WTC11 (cell line): Measurements from ENCODE around the gene MYO6. TPM values are rescaled to one million over a fixed set of nuclear protein-coding genes. Genes with fewer than 3 reads are reported as not detected.

Source experiments
- ATAC-seq: fragments of 200-7000 bp; cut with Tn5 transposase; 2 replicates; pipeline ENCODE4 v1.10.0; 2021; ENCODE audit warnings: mild to moderate bottlenecking, moderate library complexity
- CTCF ChIA-PET: fragments of 300-600 bp; sonication (Branson Sonifier 250); formaldehyde crosslinking; loops from one replicate; lab custom pipeline; 2021; ENCODE audit warnings: antibody characterized with exemption; lab: Charles Lee
- POLR2A ChIA-PET: fragments of 350-600 bp; sonication (Branson Sonifier 250); formaldehyde crosslinking; loops from one replicate; lab custom pipeline; 2021; ENCODE audit warnings: antibody characterized with exemption; lab: Charles Lee
- DNase-seq: peaks from one replicate; pipeline ENCODE4 v3.0.0; 2021; ENCODE audit warnings: low spot score
- H3K27ac Mint-ChIP-seq: 2 replicates; pipeline ENCODE4 v1.8.0; 2021; ENCODE audit warnings: mixed read lengths
- H3K27me3 Mint-ChIP-seq: 2 replicates; pipeline ENCODE4 v1.8.0; 2021; ENCODE audit warnings: low read depth, mild to moderate bottlenecking, moderate library complexity, mixed read lengths
- H3K36me3 Mint-ChIP-seq: 2 replicates; pipeline ENCODE4 v1.8.0; 2021; ENCODE audit warnings: mixed read lengths
- H3K4me1 Mint-ChIP-seq: 2 replicates; pipeline ENCODE4 v1.8.0; 2022; ENCODE audit warnings: mixed read lengths
- H3K4me3 Mint-ChIP-seq: 2 replicates; pipeline ENCODE4 v1.8.0; 2021; ENCODE audit warnings: mild to moderate bottlenecking, moderate library complexity, mixed read lengths
- H3K9me3 Mint-ChIP-seq: 2 replicates; pipeline ENCODE4 v1.8.0; 2021; ENCODE audit warnings: mixed read lengths
- ATF3 ChIP-seq: sonication (generic); formaldehyde crosslinking; conservative IDR thresholded peaks from 2 replicates; pipeline ENCODE4 v1.8.1; 2022; ENCODE audit warnings: mild to moderate bottlenecking, missing genetic modification reagents
- CREB1 ChIP-seq: sonication (generic); formaldehyde crosslinking; IDR thresholded peaks from 2 replicates; pipeline ENCODE4 v1.8.0; 2023; ENCODE audit warnings: mild to moderate bottlenecking, missing genetic modification reagents
- E2F1 ChIP-seq: sonication (generic); formaldehyde crosslinking; IDR thresholded peaks from 2 replicates; pipeline ENCODE4 v1.8.0; 2022; ENCODE audit warnings: mild to moderate bottlenecking, missing genetic modification reagents
- E2F4 ChIP-seq: sonication (generic); formaldehyde crosslinking; IDR thresholded peaks from 2 replicates; pipeline ENCODE4 v1.8.1; 2022; ENCODE audit warnings: low read depth, mild to moderate bottlenecking, moderate library complexity, missing genetic modification reagents, borderline replicate concordance
- EMX1 ChIP-seq: fragments of 250-450 bp; sonication (Bioruptor Pico); IDR thresholded peaks from 2 replicates; pipeline ENCODE4 v1.8.0; 2021; ENCODE audit warnings: mild to moderate bottlenecking
- ETV6 ChIP-seq: sonication (generic); formaldehyde crosslinking; IDR thresholded peaks from 2 replicates; pipeline ENCODE4 v1.8.1; 2022; ENCODE audit warnings: mild to moderate bottlenecking, missing genetic modification reagents
- GTF2I ChIP-seq: fragments of 250-450 bp; sonication (Bioruptor Pico); conservative IDR thresholded peaks from 2 replicates; pipeline ENCODE4 v1.4.0; 2021; ENCODE audit warnings: mild to moderate bottlenecking
- KAT7 ChIP-seq: sonication (generic); formaldehyde crosslinking; IDR thresholded peaks from 2 replicates; pipeline ENCODE4 v1.8.1; 2023; ENCODE audit warnings: missing genetic modification reagents, mild to moderate bottlenecking, borderline replicate concordance
- NR1H2 ChIP-seq: sonication (generic); formaldehyde crosslinking; IDR thresholded peaks from 2 replicates; pipeline ENCODE4 v1.9.0; 2021; ENCODE audit warnings: mild to moderate bottlenecking, moderate library complexity, missing genetic modification reagents
- SOX15 ChIP-seq: fragments of 250-450 bp; sonication (Bioruptor Pico); IDR thresholded peaks from 2 replicates; pipeline ENCODE4 v1.9.0; 2021; ENCODE audit warnings: mild to moderate bottlenecking
- ZMAT4 ChIP-seq: fragments of 250-450 bp; sonication (Bioruptor Pico); IDR thresholded peaks from 2 replicates; pipeline ENCODE4 v1.9.0; 2021; ENCODE audit warnings: mild to moderate bottlenecking
- ZNF416 ChIP-seq: fragments of 250-450 bp; sonication (Bioruptor Pico); IDR thresholded peaks from 2 replicates; pipeline ENCODE4 v1.9.0; 2021; ENCODE audit warnings: mild to moderate bottlenecking, inconsistent platforms
- ZNF423 ChIP-seq: fragments of 250-450 bp; sonication (Bioruptor Pico); IDR thresholded peaks from 2 replicates; pipeline ENCODE4 v2.1.2; 2022; ENCODE audit warnings: mild to moderate bottlenecking, moderate library complexity
- total RNA-seq: library from RNA; stranded (reverse); gene quantifications from 3 replicates; pipeline ENCODE4 v1.2.3, GENCODE V29; 2021
- TF ChIP-seq, protein P1 (sequence below): sonication (generic); formaldehyde crosslinking; IDR thresholded peaks from 2 replicates; pipeline ENCODE4 v1.8.0; 2023; ENCODE audit warnings: missing genetic modification reagents
- TF ChIP-seq, protein P2 (sequence below): sonication (generic); formaldehyde crosslinking; IDR thresholded peaks from 2 replicates; pipeline ENCODE4 v1.8.1; 2022; ENCODE audit warnings: low read depth, missing genetic modification reagents, borderline replicate concordance
- TF ChIP-seq, protein P3 (sequence below): sonication (generic); formaldehyde crosslinking; IDR thresholded peaks from 2 replicates; pipeline ENCODE4 v1.8.1; 2023; ENCODE audit warnings: mild to moderate bottlenecking, missing genetic modification reagents
- TF ChIP-seq, protein P4 (sequence below): sonication (generic); formaldehyde crosslinking; IDR thresholded peaks from 2 replicates; pipeline ENCODE4 v1.8.0; 2023; ENCODE audit warnings: mild to moderate bottlenecking, missing genetic modification reagents
- TF ChIP-seq, protein P5 (sequence below): sonication (generic); formaldehyde crosslinking; IDR thresholded peaks from 2 replicates; pipeline ENCODE4 v1.8.1; 2022; ENCODE audit warnings: mild to moderate bottlenecking, moderate library complexity, missing genetic modification reagents

Gene MYO6
- total RNA-seq, 1 experiment from 2014 or later: 32.6 TPM

GRCh38 chr6:75940564-75940963 is 191.5 kb downstream of the MYO6 start:
- ChIA-PET POLR2A (no interaction called here), CTCF (interaction anchor here (1.7 kb wide), 1 partner anchor 9 kb away, joined by 5 read pairs; no protein-coding TSS in a partner anchor)
- Mint-ChIP-seq H3K27me3 (peaks cover 90% of the 10 kb centered on the region), H3K36me3 (no peaks in the 10 kb centered on the region), H3K9me3 (peaks cover 6% of the 10 kb centered on the region; the same call in 1 of the 2 replicates), H3K4me3 (no peak overlapping the region), H3K4me1 (peaks cover under 1% of the 10 kb centered on the region; the same call in 1 of the 2 replicates), H3K27ac (no peak overlapping the region)
- TF ChIP-seq EMX1 (no peak), ATF3 (CRISPR knock-in tag) (no peak), E2F4 (CRISPR knock-in tag) (no peak), GTF2I (CRISPR knock-in tag) (no peak), CREB1 (CRISPR knock-in tag) (no peak)
- DNase-seq: no peak
- ATAC-seq: no peak

GRCh38 chr6:75941509-75941908 is 192.5 kb downstream of the MYO6 start:
- CTCF ChIA-PET: interaction anchor here (1.0 to 1.7 kb wide), 2 partner anchors 9 to 10 kb away, joined by 3 to 5 read pairs; no protein-coding TSS in a partner anchor
- TF ChIP-seq, protein P1, sequence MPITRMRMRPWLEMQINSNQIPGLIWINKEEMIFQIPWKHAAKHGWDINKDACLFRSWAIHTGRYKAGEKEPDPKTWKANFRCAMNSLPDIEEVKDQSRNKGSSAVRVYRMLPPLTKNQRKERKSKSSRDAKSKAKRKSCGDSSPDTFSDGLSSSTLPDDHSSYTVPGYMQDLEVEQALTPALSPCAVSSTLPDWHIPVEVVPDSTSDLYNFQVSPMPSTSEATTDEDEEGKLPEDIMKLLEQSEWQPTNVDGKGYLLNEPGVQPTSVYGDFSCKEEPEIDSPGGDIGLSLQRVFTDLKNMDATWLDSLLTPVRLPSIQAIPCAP: no peak
- TF ChIP-seq ZMAT4 (CRISPR knock-in tag): no peak
- no peak for TF ChIP-seq ATF3 (CRISPR knock-in tag)
- TF ChIP-seq, protein P2, sequence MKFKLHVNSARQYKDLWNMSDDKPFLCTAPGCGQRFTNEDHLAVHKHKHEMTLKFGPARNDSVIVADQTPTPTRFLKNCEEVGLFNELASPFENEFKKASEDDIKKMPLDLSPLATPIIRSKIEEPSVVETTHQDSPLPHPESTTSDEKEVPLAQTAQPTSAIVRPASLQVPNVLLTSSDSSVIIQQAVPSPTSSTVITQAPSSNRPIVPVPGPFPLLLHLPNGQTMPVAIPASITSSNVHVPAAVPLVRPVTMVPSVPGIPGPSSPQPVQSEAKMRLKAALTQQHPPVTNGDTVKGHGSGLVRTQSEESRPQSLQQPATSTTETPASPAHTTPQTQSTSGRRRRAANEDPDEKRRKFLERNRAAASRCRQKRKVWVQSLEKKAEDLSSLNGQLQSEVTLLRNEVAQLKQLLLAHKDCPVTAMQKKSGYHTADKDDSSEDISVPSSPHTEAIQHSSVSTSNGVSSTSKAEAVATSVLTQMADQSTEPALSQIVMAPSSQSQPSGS (CRISPR knock-in tag): no peak
- peaks cover 85% of the 10 kb centered on the region for H3K27me3 Mint-ChIP-seq

DNA sequence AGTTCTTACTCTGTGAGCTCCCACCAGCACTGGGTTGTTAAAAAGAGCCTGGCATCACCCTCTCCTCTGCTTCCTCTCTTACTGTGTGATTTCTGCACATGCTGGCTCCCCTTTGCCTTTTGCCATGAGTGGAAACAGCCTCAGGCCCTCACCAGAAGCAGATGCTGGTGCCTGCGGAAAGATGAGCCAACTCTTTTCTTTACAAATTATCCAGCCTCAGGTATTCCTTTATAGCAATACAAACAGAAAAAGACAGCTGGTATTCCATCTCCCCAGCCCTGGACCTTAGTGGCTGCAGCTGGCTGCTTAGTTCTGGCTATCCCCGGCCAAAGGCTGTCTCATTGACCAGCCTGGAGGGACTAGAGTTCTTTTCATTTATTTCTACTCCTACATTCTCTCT is 194.3 kb downstream of the MYO6 start:
- Mint-ChIP-seq H3K4me1 (peaks cover 18% of the 10 kb centered on the region), H3K27me3 (peaks cover 85% of the 10 kb centered on the region)
- no peak for ATAC-seq
- TF ChIP-seq, protein P3, sequence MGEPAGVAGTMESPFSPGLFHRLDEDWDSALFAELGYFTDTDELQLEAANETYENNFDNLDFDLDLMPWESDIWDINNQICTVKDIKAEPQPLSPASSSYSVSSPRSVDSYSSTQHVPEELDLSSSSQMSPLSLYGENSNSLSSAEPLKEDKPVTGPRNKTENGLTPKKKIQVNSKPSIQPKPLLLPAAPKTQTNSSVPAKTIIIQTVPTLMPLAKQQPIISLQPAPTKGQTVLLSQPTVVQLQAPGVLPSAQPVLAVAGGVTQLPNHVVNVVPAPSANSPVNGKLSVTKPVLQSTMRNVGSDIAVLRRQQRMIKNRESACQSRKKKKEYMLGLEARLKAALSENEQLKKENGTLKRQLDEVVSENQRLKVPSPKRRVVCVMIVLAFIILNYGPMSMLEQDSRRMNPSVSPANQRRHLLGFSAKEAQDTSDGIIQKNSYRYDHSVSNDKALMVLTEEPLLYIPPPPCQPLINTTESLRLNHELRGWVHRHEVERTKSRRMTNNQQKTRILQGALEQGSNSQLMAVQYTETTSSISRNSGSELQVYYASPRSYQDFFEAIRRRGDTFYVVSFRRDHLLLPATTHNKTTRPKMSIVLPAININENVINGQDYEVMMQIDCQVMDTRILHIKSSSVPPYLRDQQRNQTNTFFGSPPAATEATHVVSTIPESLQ (CRISPR knock-in tag): no peak
- TF ChIP-seq SOX15 (CRISPR knock-in tag): no peak
- TF ChIP-seq ETV6 (CRISPR knock-in tag): no peak
- TF ChIP-seq ZNF423: no peak
- TF ChIP-seq NR1H2 (CRISPR knock-in tag): no peak
- no peak for TF ChIP-seq E2F1 (CRISPR knock-in tag)
- TF ChIP-seq, protein P4, sequence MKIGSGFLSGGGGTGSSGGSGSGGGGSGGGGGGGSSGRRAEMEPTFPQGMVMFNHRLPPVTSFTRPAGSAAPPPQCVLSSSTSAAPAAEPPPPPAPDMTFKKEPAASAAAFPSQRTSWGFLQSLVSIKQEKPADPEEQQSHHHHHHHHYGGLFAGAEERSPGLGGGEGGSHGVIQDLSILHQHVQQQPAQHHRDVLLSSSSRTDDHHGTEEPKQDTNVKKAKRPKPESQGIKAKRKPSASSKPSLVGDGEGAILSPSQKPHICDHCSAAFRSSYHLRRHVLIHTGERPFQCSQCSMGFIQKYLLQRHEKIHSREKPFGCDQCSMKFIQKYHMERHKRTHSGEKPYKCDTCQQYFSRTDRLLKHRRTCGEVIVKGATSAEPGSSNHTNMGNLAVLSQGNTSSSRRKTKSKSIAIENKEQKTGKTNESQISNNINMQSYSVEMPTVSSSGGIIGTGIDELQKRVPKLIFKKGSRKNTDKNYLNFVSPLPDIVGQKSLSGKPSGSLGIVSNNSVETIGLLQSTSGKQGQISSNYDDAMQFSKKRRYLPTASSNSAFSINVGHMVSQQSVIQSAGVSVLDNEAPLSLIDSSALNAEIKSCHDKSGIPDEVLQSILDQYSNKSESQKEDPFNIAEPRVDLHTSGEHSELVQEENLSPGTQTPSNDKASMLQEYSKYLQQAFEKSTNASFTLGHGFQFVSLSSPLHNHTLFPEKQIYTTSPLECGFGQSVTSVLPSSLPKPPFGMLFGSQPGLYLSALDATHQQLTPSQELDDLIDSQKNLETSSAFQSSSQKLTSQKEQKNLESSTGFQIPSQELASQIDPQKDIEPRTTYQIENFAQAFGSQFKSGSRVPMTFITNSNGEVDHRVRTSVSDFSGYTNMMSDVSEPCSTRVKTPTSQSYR (CRISPR knock-in tag): no peak
- TF ChIP-seq, protein P5, sequence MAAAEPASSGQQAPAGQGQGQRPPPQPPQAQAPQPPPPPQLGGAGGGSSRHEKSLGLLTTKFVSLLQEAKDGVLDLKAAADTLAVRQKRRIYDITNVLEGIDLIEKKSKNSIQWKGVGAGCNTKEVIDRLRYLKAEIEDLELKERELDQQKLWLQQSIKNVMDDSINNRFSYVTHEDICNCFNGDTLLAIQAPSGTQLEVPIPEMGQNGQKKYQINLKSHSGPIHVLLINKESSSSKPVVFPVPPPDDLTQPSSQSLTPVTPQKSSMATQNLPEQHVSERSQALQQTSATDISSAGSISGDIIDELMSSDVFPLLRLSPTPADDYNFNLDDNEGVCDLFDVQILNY (CRISPR knock-in tag): no peak
- no peak for TF ChIP-seq KAT7
- TF ChIP-seq, protein P2 (CRISPR knock-in tag): no peak
- TF ChIP-seq ZNF416 (CRISPR knock-in tag): no peak

More at GRCh38 chr6:75941509-75941908, 192.5 kb downstream of the MYO6 start:
- POLR2A ChIA-PET: no interaction called here
- DNase-seq (no peak), ATAC-seq (no peak)
- Mint-ChIP-seq H3K36me3 (no peaks in the 10 kb centered on the region), H3K9me3 (peaks cover 6% of the 10 kb centered on the region; the same call in 1 of the 2 replicates), H3K4me1 (peaks cover 10% of the 10 kb centered on the region), H3K4me3 (no peak overlapping the region), H3K27ac (no peak overlapping the region)

More for the DNA sequence above, 194.3 kb downstream of the MYO6 start:
- CTCF ChIA-PET: no interaction called here
- Mint-ChIP-seq H3K9me3 (peaks cover 6% of the 10 kb centered on the region; the same call in 1 of the 2 replicates), H3K4me3 (no peak overlapping the region), H3K36me3 (no peaks in the 10 kb centered on the region), H3K27ac (no peak overlapping the region)
- no peak for DNase-seq
- POLR2A ChIA-PET: no interaction called here
